OCI-LY3 (cell line): ENCODE results near the gene RHCE.
"Not testable (repeated sequence)": the region's sequence is repeated elsewhere in the genome, so short reads cannot be mapped to it uniquely, and the experiment has no call there.

Source experiments
- H2AFZ ChIP-seq: fragments of 200-600, 300-600 bp; shearing (Covaris generic); 2 replicates; pipeline ENCODE4 v1.6.0; 2014; ENCODE audit warnings: antibody characterized with exemption, low read depth, low read length
- H3K27ac ChIP-seq: fragments of 200-600, 300-600 bp; sonication (generic); 2 replicates; pipeline ENCODE4 v1.5.1; 2014; ENCODE audit warnings: mild to moderate bottlenecking, low read length, moderate library complexity, mixed read lengths
- H3K27me3 ChIP-seq: fragments of 200-600, 300-600 bp; sonication (generic); 2 replicates; pipeline ENCODE4 v1.6.1; 2014; ENCODE audit warnings: low read depth, low read length, mixed read lengths
- H3K36me3 ChIP-seq: fragments of 200-600, 300-600 bp; sonication (generic); replicated peaks from 2 replicates; pipeline ENCODE3; 2014; ENCODE audit warnings: low read depth, low read length, mixed read lengths
- H3K4me1 ChIP-seq: fragments of 300-600, 200-600 bp; sonication (generic); 2 replicates; pipeline ENCODE4 v1.6.1; 2014; ENCODE audit warnings: low read length, mixed read lengths
- H3K4me2 ChIP-seq: fragments of 200-600, 300-600 bp; sonication (generic); 2 replicates; pipeline ENCODE4 v1.6.1; 2014; ENCODE audit warnings: low read length, mixed read lengths
- H3K4me3 ChIP-seq: fragments of 300-600, 200-600 bp; sonication (generic); 2 replicates; pipeline ENCODE4 v1.5.1; 2014; ENCODE audit warnings: antibody characterized with exemption, mild to moderate bottlenecking, low read length, moderate library complexity
- H3K79me2 ChIP-seq: fragments of 300-600, 200-600 bp; shearing (Covaris generic); 2 replicates; pipeline ENCODE4 v1.6.1; 2014; ENCODE audit warnings: mild to moderate bottlenecking, low read length, mixed read lengths
- H3K9ac ChIP-seq: fragments of 300-600, 200-600 bp; shearing (Covaris generic); 2 replicates; pipeline ENCODE4 v1.6.0; 2014; ENCODE audit warnings: mild to moderate bottlenecking, low read length, moderate library complexity
- H3K9me3 ChIP-seq: fragments of 200-600, 300-600 bp; shearing (Covaris generic); 2 replicates; pipeline ENCODE4 v1.6.1; 2014; ENCODE audit warnings: low read length, mixed read lengths; ENCODE audit not compliant: insufficient read depth
- H4K20me1 ChIP-seq: fragments of 200-600, 300-600 bp; sonication (generic); 2 replicates; pipeline ENCODE4 v1.6.1; 2016; ENCODE audit warnings: low read length, mixed read lengths; ENCODE audit not compliant: insufficient read depth

Gene RHCE

GRCh38 chr1:25327864-25328790 lies 92.5 kb downstream of the RHCE start:
- not testable (repeated sequence) for H3K9me3 ChIP-seq, H3K27me3 ChIP-seq, H3K4me1 ChIP-seq, H4K20me1 ChIP-seq, H3K36me3 ChIP-seq, H3K4me2 ChIP-seq, H3K27ac ChIP-seq, H3K4me3 ChIP-seq, H2AFZ ChIP-seq, H3K79me2 ChIP-seq, H3K9ac ChIP-seq

- not testable (repeated sequence) for H3K4me1 ChIP-seq, H3K79me2 ChIP-seq, H3K27ac ChIP-seq, H3K4me2 ChIP-seq, H3K36me3 ChIP-seq, H3K27me3 ChIP-seq, H3K4me3 ChIP-seq, H3K9ac ChIP-seq, H2AFZ ChIP-seq, H3K9me3 ChIP-seq, H4K20me1 ChIP-seq
Measured at GRCh38 chr1:25324407-25324806, 96.2 kb downstream of the RHCE start.

- H3K79me2 ChIP-seq, H3K27me3 ChIP-seq: not testable (repeated sequence)
Measured at GRCh38 chr1:25322127-25322526, 98.5 kb downstream of the RHCE start.

GRCh38 chr1:25320314-25320938 lies 100.2 kb downstream of the RHCE start:
- not testable (repeated sequence) for H3K27me3 ChIP-seq, H2AFZ ChIP-seq, H3K9ac ChIP-seq, H3K9me3 ChIP-seq, H4K20me1 ChIP-seq, H3K4me3 ChIP-seq, H3K4me2 ChIP-seq, H3K27ac ChIP-seq, H3K36me3 ChIP-seq, H3K4me1 ChIP-seq, H3K79me2 ChIP-seq

More at GRCh38 chr1:25322127-25322526, 98.5 kb downstream of the RHCE start:
- not testable (repeated sequence) for H3K27ac ChIP-seq, H3K9me3 ChIP-seq, H4K20me1 ChIP-seq, H3K4me3 ChIP-seq, H3K36me3 ChIP-seq, H3K4me1 ChIP-seq, H3K4me2 ChIP-seq, H3K9ac ChIP-seq, H2AFZ ChIP-seq

- H3K79me2 ChIP-seq, H2AFZ ChIP-seq, H3K4me2 ChIP-seq, H3K4me1 ChIP-seq, H3K9ac ChIP-seq, H3K36me3 ChIP-seq, H4K20me1 ChIP-seq, H3K27ac ChIP-seq, H3K27me3 ChIP-seq, H3K4me3 ChIP-seq, H3K9me3 ChIP-seq: not testable (repeated sequence)
Measured at GRCh38 chr1:25312806-25313470, 107.7 kb downstream of the RHCE start.
